VCaP (cell line): Measurements from ENCODE around the gene ZFAND3.

Source experiments
- H3K27ac ChIP-seq: fragments of 450-650 bp; 2 replicates; pipeline ENCODE4 v1.5.1; 2017
- TF ChIP-seq, protein P1 (sequence below): fragments of 450-650 bp; conservative IDR thresholded peaks from 2 replicates; pipeline ENCODE4 v1.5.1; 2017; ENCODE audit warnings: mild to moderate bottlenecking, moderate library complexity

Gene ZFAND3

GRCh38 chr6:37971711-37972390 is 152.3 kb downstream of the ZFAND3 start:
- no peak overlapping the region for H3K27ac ChIP-seq
- TF ChIP-seq, protein P1, sequence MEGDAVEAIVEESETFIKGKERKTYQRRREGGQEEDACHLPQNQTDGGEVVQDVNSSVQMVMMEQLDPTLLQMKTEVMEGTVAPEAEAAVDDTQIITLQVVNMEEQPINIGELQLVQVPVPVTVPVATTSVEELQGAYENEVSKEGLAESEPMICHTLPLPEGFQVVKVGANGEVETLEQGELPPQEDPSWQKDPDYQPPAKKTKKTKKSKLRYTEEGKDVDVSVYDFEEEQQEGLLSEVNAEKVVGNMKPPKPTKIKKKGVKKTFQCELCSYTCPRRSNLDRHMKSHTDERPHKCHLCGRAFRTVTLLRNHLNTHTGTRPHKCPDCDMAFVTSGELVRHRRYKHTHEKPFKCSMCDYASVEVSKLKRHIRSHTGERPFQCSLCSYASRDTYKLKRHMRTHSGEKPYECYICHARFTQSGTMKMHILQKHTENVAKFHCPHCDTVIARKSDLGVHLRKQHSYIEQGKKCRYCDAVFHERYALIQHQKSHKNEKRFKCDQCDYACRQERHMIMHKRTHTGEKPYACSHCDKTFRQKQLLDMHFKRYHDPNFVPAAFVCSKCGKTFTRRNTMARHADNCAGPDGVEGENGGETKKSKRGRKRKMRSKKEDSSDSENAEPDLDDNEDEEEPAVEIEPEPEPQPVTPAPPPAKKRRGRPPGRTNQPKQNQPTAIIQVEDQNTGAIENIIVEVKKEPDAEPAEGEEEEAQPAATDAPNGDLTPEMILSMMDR, result no peak

GRCh38 chr6:37972994-37973757 is 153.6 kb downstream of the ZFAND3 start:
- TF ChIP-seq, protein P1, result no peak
- H3K27ac ChIP-seq, result no peak overlapping the region

GRCh38 chr6:37974381-37974780 is 154.9 kb downstream of the ZFAND3 start:
- H3K27ac ChIP-seq, result no peak overlapping the region
- TF ChIP-seq, protein P1, result no peak

- no peak overlapping the region for H3K27ac ChIP-seq
- TF ChIP-seq, protein P1, result no peak
Measured at GRCh38 chr6:37974943-37975342, 155.4 kb downstream of the ZFAND3 start.

- TF ChIP-seq, protein P1, result no peak
- H3K27ac ChIP-seq, result no peak overlapping the region
Measured at GRCh38 chr6:37977715-37978114, 158.2 kb downstream of the ZFAND3 start.

DNA sequence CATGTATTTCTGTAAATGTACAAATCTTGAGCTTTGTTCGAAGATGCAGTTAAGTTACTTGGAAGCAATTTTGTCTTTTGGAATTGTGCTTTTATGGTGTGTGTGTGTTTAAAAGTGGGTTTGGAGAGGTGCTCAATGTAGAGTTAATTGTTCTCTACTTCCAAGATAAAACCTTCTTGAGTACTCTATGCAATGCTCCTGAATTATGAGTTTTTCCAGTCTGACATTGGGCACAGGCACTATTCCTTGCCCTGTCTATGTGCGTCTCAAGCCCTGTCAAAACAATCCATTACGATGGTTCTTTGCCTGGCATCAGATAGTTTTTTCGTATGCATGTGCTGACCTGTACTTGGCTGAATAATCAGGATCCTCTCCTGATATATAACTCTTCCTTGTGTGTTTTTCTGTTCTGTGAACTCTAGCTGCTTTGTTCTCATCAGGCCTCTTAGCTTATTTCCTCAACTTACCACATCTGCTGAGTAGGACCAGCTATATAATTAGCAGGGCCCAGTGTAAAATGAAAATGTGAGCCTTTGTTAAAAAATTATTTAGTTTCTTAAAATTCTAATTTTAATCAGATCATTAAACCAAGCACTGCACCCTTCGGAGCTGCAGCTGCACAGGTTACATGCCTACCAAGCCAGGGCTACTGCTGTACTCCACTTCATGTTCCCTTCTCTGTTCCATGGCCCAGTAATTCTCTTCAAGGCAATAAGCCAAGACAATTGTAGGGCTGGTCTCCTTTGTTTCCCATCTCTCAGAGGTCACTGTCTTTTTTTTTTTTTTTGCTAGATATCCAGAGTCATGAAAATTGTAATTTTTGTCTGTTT is 160.1 kb downstream of the ZFAND3 start:
- TF ChIP-seq, protein P1, result no peak
- no peak overlapping the region for H3K27ac ChIP-seq

- TF ChIP-seq, protein P1, result no peak
- no peak overlapping the region for H3K27ac ChIP-seq
Measured at GRCh38 chr6:37980222-37980595, 160.7 kb downstream of the ZFAND3 start.
